NCI-H510A treated with DMSO at 0.1 percent for 48 hours (cell line): ENCODE data around the gene MED20.
A peak's percentile ranks its signal among the peaks of the same experiment; 100 is the strongest.

Experiments used
- DNase-seq: peaks from one replicate; lab custom pipeline; 2025; lab: John Stamatoyannopoulos, UW

The MED20 gene

GRCh38 chr6:41914343-41914742, 6.6 kb downstream of the MED20 start:
- DNase-seq = no peak

GRCh38 chr6:41909727-41910126, 11.2 kb downstream of the MED20 start:
- DNase-seq = no peak

GRCh38 chr6:41901882-41902519, 18.9 kb downstream of the MED20 start:
- no peak for DNase-seq

- no peak for DNase-seq
These were observed 20.1 kb downstream of the MED20 start for GRCh38 chr6:41900861-41901260.

GRCh38 chr6:41896281-41896680, 24.7 kb downstream of the MED20 start:
- DNase-seq = no peak

- DNase-seq = peak; percentile 90
These were observed 25.4 kb downstream of the MED20 start, which contains the start of gene USP49 for GRCh38 chr6:41895300-41896233. TSS of gene USP49 (minus strand) at chr6:41895375. CDS start at chr6:41806983, 88,392 bp downstream.

- peak; percentile 90 for DNase-seq
These were observed 26.3 kb downstream of the MED20 start for GRCh38 chr6:41894366-41895299.

- DNase-seq = no peak
These were observed 27.9 kb downstream of the MED20 start for GRCh38 chr6:41892921-41893564.

GRCh38 chr6:41887331-41887751, 33.6 kb downstream of the MED20 start:
- no peak for DNase-seq

GRCh38 chr6:41885930-41886329, 35.0 kb downstream of the MED20 start:
- DNase-seq = no peak

- DNase-seq = no peak
These were observed 36.0 kb downstream of the MED20 start for GRCh38 chr6:41884957-41885356.

- DNase-seq = no peak
These were observed 39.4 kb downstream of the MED20 start for GRCh38 chr6:41881506-41881905.

GRCh38 chr6:41878961-41879405, 42.0 kb downstream of the MED20 start:
- no peak for DNase-seq

- DNase-seq = no peak
These were observed 42.7 kb downstream of the MED20 start for GRCh38 chr6:41878246-41878645.

GRCh38 chr6:41877051-41877680, 43.8 kb downstream of the MED20 start:
- DNase-seq = no peak

- DNase-seq = no peak
These were observed 46.2 kb downstream of the MED20 start for GRCh38 chr6:41874741-41875140.

- DNase-seq = no peak
These were observed 48.8 kb downstream of the MED20 start for GRCh38 chr6:41872147-41872546.

GRCh38 chr6:41871691-41872090, 49.2 kb downstream of the MED20 start:
- no peak for DNase-seq

GRCh38 chr6:41859356-41859755, 61.6 kb downstream of the MED20 start:
- DNase-seq = no peak

GRCh38 chr6:41858703-41859102, 62.2 kb downstream of the MED20 start:
- DNase-seq = no peak
